ENCODE data around the gene ZNF717. TPM values are rescaled to one million over a fixed set of nuclear protein-coding genes. Genes with fewer than 3 reads are reported as not detected.

ZNF717 gene
- total and polyA plus RNA-seq, 12 donors: 1.7 to 11.7 (median 9.8) TPM

DNA sequence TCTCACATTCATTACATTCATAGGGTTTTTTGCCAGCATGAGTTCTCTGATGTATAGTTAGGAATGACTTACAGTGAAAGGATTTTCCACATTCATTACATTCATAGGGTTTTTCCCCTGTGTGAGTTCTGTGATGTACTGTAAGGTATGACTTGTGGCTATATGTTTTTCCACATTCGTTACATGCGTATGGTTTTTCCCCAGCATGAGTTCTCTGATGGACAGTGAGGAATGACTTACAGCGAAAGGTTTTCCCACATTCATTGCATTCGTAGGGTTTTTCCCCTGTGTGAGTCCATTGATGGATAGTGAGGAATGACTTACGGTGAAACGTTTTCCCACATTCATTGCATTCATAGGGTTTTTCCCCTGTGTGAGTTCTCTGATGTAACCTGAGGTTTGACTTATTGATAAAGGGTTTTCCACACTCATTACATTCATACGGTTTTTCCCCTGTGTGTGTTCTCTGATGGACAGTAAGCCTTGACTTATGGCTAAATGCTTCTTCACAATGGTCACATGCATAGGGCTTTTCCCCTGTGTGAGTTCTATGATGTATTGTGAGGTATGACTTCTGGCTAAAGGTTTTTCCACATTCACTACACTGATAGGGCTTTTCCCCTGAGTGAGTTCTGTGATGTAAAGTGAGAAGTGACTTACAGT lies 47.4 kb downstream of the ZNF717 start:
- Histone ChIP-seq H3K36me3 (peaks cover 0 to 99% (median 41%) of the 10 kb centered on the region in 9 donors), H3K27me3 (no peaks in the 10 kb centered on the region), H3K9me3 (peaks cover 6 to 100% (median 99%) of the 10 kb centered on the region in 11 donors), H3K4me3 (no peak overlapping the region), H3K4me1 (no peaks in the 10 kb centered on the region), H3K27ac (no peak overlapping the region)
- ATAC-seq: no peak
- intact Hi-C loops (cut with DNase I): no loop called here
- TF ChIP-seq, protein P1, sequence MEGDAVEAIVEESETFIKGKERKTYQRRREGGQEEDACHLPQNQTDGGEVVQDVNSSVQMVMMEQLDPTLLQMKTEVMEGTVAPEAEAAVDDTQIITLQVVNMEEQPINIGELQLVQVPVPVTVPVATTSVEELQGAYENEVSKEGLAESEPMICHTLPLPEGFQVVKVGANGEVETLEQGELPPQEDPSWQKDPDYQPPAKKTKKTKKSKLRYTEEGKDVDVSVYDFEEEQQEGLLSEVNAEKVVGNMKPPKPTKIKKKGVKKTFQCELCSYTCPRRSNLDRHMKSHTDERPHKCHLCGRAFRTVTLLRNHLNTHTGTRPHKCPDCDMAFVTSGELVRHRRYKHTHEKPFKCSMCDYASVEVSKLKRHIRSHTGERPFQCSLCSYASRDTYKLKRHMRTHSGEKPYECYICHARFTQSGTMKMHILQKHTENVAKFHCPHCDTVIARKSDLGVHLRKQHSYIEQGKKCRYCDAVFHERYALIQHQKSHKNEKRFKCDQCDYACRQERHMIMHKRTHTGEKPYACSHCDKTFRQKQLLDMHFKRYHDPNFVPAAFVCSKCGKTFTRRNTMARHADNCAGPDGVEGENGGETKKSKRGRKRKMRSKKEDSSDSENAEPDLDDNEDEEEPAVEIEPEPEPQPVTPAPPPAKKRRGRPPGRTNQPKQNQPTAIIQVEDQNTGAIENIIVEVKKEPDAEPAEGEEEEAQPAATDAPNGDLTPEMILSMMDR (IDR thresholded peaks at IDR 0.05): no peak
- WGBS, 2 donors: 89 to 90% methylated on average over 7 of the region's 7 CpGs
- no peak for DNase-seq

DNA sequence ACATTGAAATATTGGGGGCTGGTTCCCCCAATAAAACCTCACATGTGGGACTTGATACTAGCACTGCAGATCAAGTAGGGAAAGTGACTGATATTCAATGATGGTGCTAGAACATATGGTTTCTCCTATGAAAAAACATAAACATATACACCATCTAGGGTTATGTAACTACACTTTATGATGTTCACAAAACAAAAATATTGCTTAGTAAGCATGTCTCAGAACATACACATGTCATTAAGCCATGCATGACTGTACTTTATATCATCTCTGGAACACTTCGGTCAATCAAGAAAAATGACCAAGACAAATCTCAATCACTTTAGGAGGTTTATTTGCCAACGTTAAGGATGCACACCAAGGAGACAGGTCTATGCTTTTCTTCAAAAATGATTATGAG lies 57.4 kb downstream of the ZNF717 start:
- Histone ChIP-seq H3K9me3 (peaks cover 0 to 100% (median 96%) of the 10 kb centered on the region in 11 donors), H3K27me3 (no peaks in the 10 kb centered on the region), H3K36me3 (peaks cover 0 to 64% (median 23%) of the 10 kb centered on the region in 9 donors), H3K4me3 (no peak overlapping the region), H3K27ac (no peak overlapping the region), H3K4me1 (no peaks in the 10 kb centered on the region)
- no peak for ATAC-seq
- TF ChIP-seq, protein P1 (IDR thresholded peaks at IDR 0.05): no peak
- intact Hi-C loops (cut with DNase I): no loop called here
- WGBS, 2 donors: 93 to 95% methylated on average over 2 of the region's 2 CpGs
- no peak for DNase-seq

DNA sequence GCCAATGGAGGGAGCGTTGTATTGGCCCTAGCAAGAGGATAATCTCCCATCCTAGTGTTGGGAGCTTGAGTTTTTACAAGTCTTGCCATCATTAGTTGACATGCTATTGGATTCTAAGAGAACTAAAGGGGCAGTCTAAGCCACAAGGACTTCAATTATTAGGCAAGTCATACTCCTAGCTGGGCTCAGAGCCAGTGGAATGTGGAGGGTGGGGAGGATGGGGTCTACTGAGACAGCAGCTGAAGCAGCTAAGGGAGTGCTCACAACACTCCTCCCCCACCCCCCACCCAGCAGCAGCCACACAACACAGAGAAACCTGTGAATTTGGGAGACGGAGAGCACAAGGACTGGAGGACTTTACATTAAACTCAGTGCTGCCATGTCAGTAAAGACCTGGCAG lies 93.3 kb downstream of the ZNF717 start:
- Histone ChIP-seq H3K4me1 (no peaks in the 10 kb centered on the region), H3K27ac (no peak overlapping the region), H3K27me3 (no peaks in the 10 kb centered on the region), H3K36me3 (no peaks in the 10 kb centered on the region), H3K4me3 (no peak overlapping the region), H3K9me3 (peaks cover 0 to 59% (median 5%) of the 10 kb centered on the region in 11 donors)
- intact Hi-C loops (cut with DNase I): no loop called here
- 15 to 34% methylated on average over 2 of the region's 2 CpGs for WGBS, 2 donors
- TF ChIP-seq, protein P1 (IDR thresholded peaks at IDR 0.05): no peak
- DNase-seq (no peak), ATAC-seq (no peak)

DNA sequence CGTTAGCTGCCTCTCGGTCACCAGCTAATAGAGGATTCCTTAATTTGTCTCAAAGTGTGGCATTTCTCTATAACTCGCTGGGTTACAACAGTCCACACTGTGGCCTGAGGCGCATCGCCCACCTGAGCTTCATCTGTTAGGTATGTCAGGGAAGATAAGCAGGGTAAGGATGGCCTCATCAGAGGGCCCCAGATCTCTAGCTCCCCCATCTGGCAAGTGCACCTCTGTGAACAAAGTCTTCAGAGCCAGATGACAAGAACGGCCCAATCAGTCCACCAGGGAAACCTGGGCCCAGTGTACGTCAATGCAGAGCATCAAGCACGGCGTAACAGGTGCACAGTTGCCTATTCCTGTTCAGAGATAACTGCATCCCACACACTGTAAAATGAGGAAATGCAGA lies 98.0 kb downstream of the ZNF717 start:
- WGBS, 2 donors: 90 to 91% methylated on average over 9 of the region's 9 CpGs
- Histone ChIP-seq H3K4me1 (no peaks in the 10 kb centered on the region), H3K27ac (no peak overlapping the region), H3K4me3 (no peak overlapping the region), H3K9me3 (peaks cover 0 to 48% (median 5%) of the 10 kb centered on the region in 11 donors), H3K27me3 (no peaks in the 10 kb centered on the region), H3K36me3 (no peaks in the 10 kb centered on the region)
- ATAC-seq (no peak), DNase-seq (no peak)
- intact Hi-C loops (cut with DNase I): no loop called here
- TF ChIP-seq, protein P1 (IDR thresholded peaks at IDR 0.05): no peak

Small RNA genes within 50 kb of the gene (microRNA-seq; reads per million reads assigned to microRNA genes)
- 0 reads per million in 2 donors for gene MIR4273

Other genes starting within 250 kb of the ZNF717 start
- gene FRG2C, start 121.2 kb downstream of the ZNF717 start, total RNA-seq: not detected
- not detected for gene FRG2C, start 121.2 kb downstream of the ZNF717 start, polyA plus RNA-seq

Measured in heart right ventricle (tissue), 16 donors.